Gastrocnemius medialis (tissue), 4 donors: Measurements from ENCODE around the gene ZBED4. TPM values are rescaled to one million over a fixed set of nuclear protein-coding genes. Genes with fewer than 3 reads are reported as not detected.

ENCODE experiments used
- ATAC-seq, 2 donors: fragments of 150-250 bp; one replicate each; pipeline ENCODE4 v1.9.1; 2016
- DNase-seq, 2 donors: peaks; one replicate each; pipeline ENCODE4 v3.0.0-alpha.2; 2019
- H3K27ac ChIP-seq, 4 donors: fragments of 200-600 bp; sonication (generic); 1 replicate in 1 of 4; 2 replicates in 3 of 4; pipeline ENCODE4 v1.5.1; 2016 to 2018; ENCODE audit warnings: mild to moderate bottlenecking in 2 of 4, moderate library complexity in 1 of 4
- H3K27me3 ChIP-seq, 3 donors: fragments of 200-600 bp; sonication (generic) in 2 of 3; 1 replicate in 1 of 3; 2 replicates in 2 of 3; pipeline versions ENCODE4 v1.5.1 to v1.6.0; 2016 to 2019; ENCODE audit warnings: mild to moderate bottlenecking in 1 of 3, moderate library complexity in 1 of 3
- H3K36me3 ChIP-seq, 2 donors: fragments of 200-600 bp; sonication (generic) in 1 of 2; one replicate each; pipeline ENCODE4 v1.5.1; 2017 to 2018
- H3K4me1 ChIP-seq, 2 donors: fragments of 200-600 bp; sonication (generic) in 1 of 2; one replicate each; pipeline ENCODE4 v1.5.1; 2016 to 2017; ENCODE audit warnings: mild to moderate bottlenecking in 2 of 2
- H3K4me3 ChIP-seq, 4 donors: fragments of 200-600 bp; sonication (generic) in 3 of 4; 1 replicate in 1 of 4; 2 replicates in 3 of 4; pipeline ENCODE4 v1.5.1; 2016 to 2019; ENCODE audit warnings: mild to moderate bottlenecking in 2 of 4
- H3K9me3 ChIP-seq, 3 donors: fragments of 200-600 bp; sonication (generic) in 2 of 3; 1 replicate in 1 of 3; 2 replicates in 2 of 3; pipeline ENCODE4 v1.5.1; 2016 to 2019
- CTCF ChIP-seq, 5 experiments: fragments of 450-650 bp in 3 of 5; fragments of 200-600 bp in 2 of 5; sonication (generic) in 2 of 5; IDR thresholded peaks in 4 of 5; conservative IDR thresholded peaks in 1 of 5; 1 replicate in 4 of 5; 2 replicates in 1 of 5; pipeline ENCODE4 v1.5.1; 2016 to 2019; ENCODE audit warnings: antibody characterized with exemption in 5 of 5, mild to moderate bottlenecking in 3 of 5, moderate library complexity in 3 of 5
- POLR2A ChIP-seq, 2 donors: fragments of 450-650 bp; IDR thresholded peaks; one replicate each; pipeline ENCODE4 v1.6.1; 2017; ENCODE audit warnings: antibody characterized with exemption in 2 of 2, mild to moderate bottlenecking in 2 of 2, moderate library complexity in 2 of 2
- in situ Hi-C, 4 donors: fragments of 200-750 bp; cut with MboI; loops; one replicate each; pipeline versions ENCODE4 v1.15.0 to v1.8.0; 2017; ENCODE audit warnings: low sequenced_read_pairs in 4 of 4
- intact Hi-C: fragments of 100-400 bp; cut with DNase I; formaldehyde crosslinking; loops from one replicate; pipeline ENCODE4 v1.15.1; 2023; ENCODE audit warnings: low total_unique reads
- total RNA-seq, 4 donors: library from RNA; depleted of rRNA; stranded (reverse); fragments of >200 nt; gene quantifications; one replicate each; pipeline versions ENCODE4 v1.1.0 to v1.2.3, GENCODE V29; 2016

The ZBED4 gene
- total RNA-seq, 4 donors from 2014 or later = 6.7 to 8.4 (median 7.5) TPM

- Histone ChIP-seq H3K27ac (no peak overlapping the region), H3K4me1 (no peaks in the 10 kb centered on the region)
- no peak for DNase-seq
These were observed 19.7 kb downstream of the ZBED4 start for GRCh38 chr22:49873228-49873940.

GRCh38 chr22:49877642-49878041 is 24.0 kb downstream of the ZBED4 start:
- intact Hi-C loops = no loop called here
- no peak for ATAC-seq
- no peak for TF ChIP-seq POLR2A (IDR thresholded peaks at IDR 0.05)
- no peak for TF ChIP-seq CTCF (IDR thresholded peaks at IDR 0.05 in 4 of 5, conservative IDR thresholded peaks at IDR 0.05 in 1 of 5)

More at GRCh38 chr22:49873228-49873940, 19.7 kb downstream of the ZBED4 start:
- in situ Hi-C loops = no loop called here
- TF ChIP-seq CTCF (IDR thresholded peaks at IDR 0.05 in 4 of 5, conservative IDR thresholded peaks at IDR 0.05 in 1 of 5) = no peak
- no peak for TF ChIP-seq POLR2A (IDR thresholded peaks at IDR 0.05)
- intact Hi-C loops = no loop called here
- Histone ChIP-seq H3K4me3 (no peak overlapping the region), H3K27me3 (no peaks in the 10 kb centered on the region), H3K9me3 (no peaks in the 10 kb centered on the region), H3K36me3 (no peaks in the 10 kb centered on the region)
- no peak for ATAC-seq

GRCh38 chr22:49878206-49878605 is 24.6 kb downstream of the ZBED4 start:
- H3K27me3 ChIP-seq = no peaks in the 10 kb centered on the region
- TF ChIP-seq POLR2A (IDR thresholded peaks at IDR 0.05) (no peak), CTCF (IDR thresholded peaks at IDR 0.05 in 4 of 5, conservative IDR thresholded peaks at IDR 0.05 in 1 of 5) (no peak)
- no peak for DNase-seq
- ATAC-seq = no peak
- no peaks in the 10 kb centered on the region for H3K9me3 ChIP-seq
- in situ Hi-C loops (loop anchor here in 1 of 4 donors (25.0 kb wide), 1 partner anchor 91 kb away; no protein-coding TSS in a partner anchor), intact Hi-C loops (no loop called here)
- no peaks in the 10 kb centered on the region for H3K4me1 ChIP-seq
- H3K27ac ChIP-seq = no peak overlapping the region
- H3K36me3 ChIP-seq = no peaks in the 10 kb centered on the region
- no peak overlapping the region for H3K4me3 ChIP-seq

More at GRCh38 chr22:49877642-49878041, 24.0 kb downstream of the ZBED4 start:
- Histone ChIP-seq H3K4me3 (no peak overlapping the region), H3K36me3 (no peaks in the 10 kb centered on the region), H3K27ac (no peak overlapping the region), H3K27me3 (no peaks in the 10 kb centered on the region), H3K4me1 (no peaks in the 10 kb centered on the region), H3K9me3 (no peaks in the 10 kb centered on the region)
- no peak for DNase-seq
- in situ Hi-C loops = loop anchor here in 1 of 4 donors (25.0 kb wide), 1 partner anchor 90 kb away; no protein-coding TSS in a partner anchor

- no peaks in the 10 kb centered on the region for H3K27me3 ChIP-seq
These were observed 26.2 kb downstream of the ZBED4 start for GRCh38 chr22:49879871-49880270.

More at GRCh38 chr22:49879871-49880270, 26.2 kb downstream of the ZBED4 start:
- no peak for TF ChIP-seq CTCF (IDR thresholded peaks at IDR 0.05 in 4 of 5, conservative IDR thresholded peaks at IDR 0.05 in 1 of 5)
- TF ChIP-seq POLR2A (IDR thresholded peaks at IDR 0.05) = no peak
- Histone ChIP-seq H3K27ac (no peak overlapping the region), H3K36me3 (peaks cover 0 to 6% of the 10 kb centered on the region in 2 donors), H3K4me1 (no peaks in the 10 kb centered on the region), H3K4me3 (no peak overlapping the region), H3K9me3 (no peaks in the 10 kb centered on the region)
- ATAC-seq (no peak), DNase-seq (no peak)
- in situ Hi-C loops (loop anchor here in 1 of 4 donors (25.0 kb wide), 1 partner anchor 93 kb away; no protein-coding TSS in a partner anchor), intact Hi-C loops (no loop called here)
